ENCODE data around the gene GPR17.

The GPR17 gene

DNA sequence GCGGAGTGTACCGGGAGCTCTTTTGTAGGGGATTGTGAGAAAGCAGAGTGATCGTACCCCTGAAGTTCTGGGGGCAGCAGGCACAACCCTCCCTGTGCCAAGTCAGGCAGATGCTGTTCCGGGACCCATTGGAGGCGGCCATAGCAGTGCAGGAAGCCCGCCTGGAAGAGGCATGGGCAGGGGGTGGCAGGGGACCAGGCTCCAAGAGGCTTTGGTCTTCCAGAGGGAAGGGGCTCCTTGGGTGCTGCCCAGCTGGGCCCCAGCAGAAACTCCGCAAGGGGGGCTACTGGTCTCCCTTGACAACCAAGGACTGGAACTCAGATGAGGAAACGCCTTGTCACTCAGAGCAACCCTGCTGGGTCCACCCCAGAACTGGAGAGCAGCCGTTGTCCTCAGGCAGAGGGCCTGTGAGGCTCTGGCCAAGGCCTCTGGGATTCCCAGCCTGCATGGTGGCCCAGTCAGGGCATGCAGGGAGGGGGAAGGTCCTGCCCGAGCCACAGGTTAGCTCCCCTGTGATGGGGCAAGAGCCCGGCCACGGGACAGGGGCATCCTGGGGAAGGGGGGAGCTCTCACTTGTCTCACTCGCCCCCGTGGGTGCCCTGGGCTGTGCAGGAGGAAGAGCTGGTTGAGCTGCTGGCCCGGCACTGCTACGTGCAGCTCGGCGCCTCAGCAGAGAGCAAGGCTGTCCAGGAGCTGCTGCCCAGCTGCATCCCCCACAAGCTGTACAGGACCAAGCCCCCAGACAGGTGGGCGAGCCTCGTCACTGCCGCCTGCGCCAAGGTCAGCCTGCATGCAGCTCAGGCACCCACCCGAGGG is 21.0 kb upstream of the GPR17 start:
- TF ChIP-seq EZH2phosphoT487 (IDR thresholded peaks at IDR 0.05; ENCODE audit: borderline replicate concordance, low read length) = no peak
- TF ChIP-seq, protein P1, sequence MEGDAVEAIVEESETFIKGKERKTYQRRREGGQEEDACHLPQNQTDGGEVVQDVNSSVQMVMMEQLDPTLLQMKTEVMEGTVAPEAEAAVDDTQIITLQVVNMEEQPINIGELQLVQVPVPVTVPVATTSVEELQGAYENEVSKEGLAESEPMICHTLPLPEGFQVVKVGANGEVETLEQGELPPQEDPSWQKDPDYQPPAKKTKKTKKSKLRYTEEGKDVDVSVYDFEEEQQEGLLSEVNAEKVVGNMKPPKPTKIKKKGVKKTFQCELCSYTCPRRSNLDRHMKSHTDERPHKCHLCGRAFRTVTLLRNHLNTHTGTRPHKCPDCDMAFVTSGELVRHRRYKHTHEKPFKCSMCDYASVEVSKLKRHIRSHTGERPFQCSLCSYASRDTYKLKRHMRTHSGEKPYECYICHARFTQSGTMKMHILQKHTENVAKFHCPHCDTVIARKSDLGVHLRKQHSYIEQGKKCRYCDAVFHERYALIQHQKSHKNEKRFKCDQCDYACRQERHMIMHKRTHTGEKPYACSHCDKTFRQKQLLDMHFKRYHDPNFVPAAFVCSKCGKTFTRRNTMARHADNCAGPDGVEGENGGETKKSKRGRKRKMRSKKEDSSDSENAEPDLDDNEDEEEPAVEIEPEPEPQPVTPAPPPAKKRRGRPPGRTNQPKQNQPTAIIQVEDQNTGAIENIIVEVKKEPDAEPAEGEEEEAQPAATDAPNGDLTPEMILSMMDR (IDR thresholded peaks at IDR 0.05; ENCODE audit: low read depth, low read length, poor library complexity, severe bottlenecking) = no peak
- H3F3A ChIP-seq (ENCODE audit: control insufficient read depth, insufficient read depth) = no peaks in the 10 kb centered on the region
- H3K4me1 ChIP-seq (ENCODE audit: control insufficient read depth, low read length) = peaks cover 33% of the 10 kb centered on the region

DNA sequence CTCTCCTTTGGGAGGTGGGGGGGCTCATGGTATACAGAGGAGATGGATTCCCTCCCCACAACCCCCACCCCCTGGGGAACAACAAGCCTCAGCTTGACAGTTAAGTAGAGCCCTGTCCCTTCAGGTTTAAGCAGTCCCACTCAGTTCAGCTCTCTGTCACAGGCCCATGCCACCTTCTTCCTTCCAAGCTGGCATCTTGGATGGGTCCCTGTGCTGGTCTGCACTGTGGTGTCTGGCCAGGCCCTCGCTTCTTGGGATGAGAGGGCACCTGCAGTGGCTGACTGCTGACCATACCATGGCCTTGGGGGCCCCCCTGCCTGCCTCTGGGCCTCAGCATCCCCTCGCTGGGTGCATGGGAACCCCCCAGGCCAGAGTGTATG is 20.4 kb upstream of the GPR17 start:
- no peak overlapping the region for H3K27ac ChIP-seq (ENCODE audit: low read depth, low read length)
- no peaks in the 10 kb centered on the region for H3K9me3 ChIP-seq (ENCODE audit: control insufficient read depth, insufficient read depth, low read length)
- H3K27me3 ChIP-seq (ENCODE audit: control insufficient read depth, low read length) = no peaks in the 10 kb centered on the region
- no peaks in the 10 kb centered on the region for H3K36me3 ChIP-seq (ENCODE audit: control insufficient read depth, low read length)
- H3K4me1 ChIP-seq (ENCODE audit: control insufficient read depth, low read length) = peaks cover 32% of the 10 kb centered on the region
- H3K79me2 ChIP-seq (ENCODE audit: control insufficient read depth, low read length) = no peaks in the 10 kb centered on the region
- no peak overlapping the region for H3K4me3 ChIP-seq (ENCODE audit: low read length)
- H3K9me2 ChIP-seq (replicated peaks; ENCODE audit: control insufficient read depth, low read length) = no peaks in the 10 kb centered on the region
- no peaks in the 10 kb centered on the region for H4K20me1 ChIP-seq (ENCODE audit: control insufficient read depth, insufficient read depth, low read depth, low read length)
- no peaks in the 10 kb centered on the region for H3F3A ChIP-seq (ENCODE audit: control insufficient read depth, insufficient read depth)
- TF ChIP-seq EZH2phosphoT487 (IDR thresholded peaks at IDR 0.05; ENCODE audit: borderline replicate concordance, low read length) = no peak
- TF ChIP-seq, protein P1 (IDR thresholded peaks at IDR 0.05; ENCODE audit: low read depth, low read length, poor library complexity, severe bottlenecking) = no peak
- H3K4me2 ChIP-seq (ENCODE audit: low read length) = peak overlapping the region; percentile 52; the same call in 1 of the 2 replicates

More for the DNA sequence above, 21.0 kb upstream of the GPR17 start:
- Histone ChIP-seq H4K20me1 (ENCODE audit: control insufficient read depth, insufficient read depth, low read depth, low read length) (no peaks in the 10 kb centered on the region), H3K9me2 (replicated peaks; ENCODE audit: control insufficient read depth, low read length) (no peaks in the 10 kb centered on the region), H3K4me3 (ENCODE audit: low read length) (no peak overlapping the region), H3K79me2 (ENCODE audit: control insufficient read depth, low read length) (no peaks in the 10 kb centered on the region), H3K9me3 (ENCODE audit: control insufficient read depth, insufficient read depth, low read length) (no peaks in the 10 kb centered on the region), H3K4me2 (ENCODE audit: low read length) (no peak overlapping the region), H3K27me3 (ENCODE audit: control insufficient read depth, low read length) (no peaks in the 10 kb centered on the region), H3K27ac (ENCODE audit: low read depth, low read length) (no peak overlapping the region), H3K36me3 (ENCODE audit: control insufficient read depth, low read length) (no peaks in the 10 kb centered on the region)

DNA sequence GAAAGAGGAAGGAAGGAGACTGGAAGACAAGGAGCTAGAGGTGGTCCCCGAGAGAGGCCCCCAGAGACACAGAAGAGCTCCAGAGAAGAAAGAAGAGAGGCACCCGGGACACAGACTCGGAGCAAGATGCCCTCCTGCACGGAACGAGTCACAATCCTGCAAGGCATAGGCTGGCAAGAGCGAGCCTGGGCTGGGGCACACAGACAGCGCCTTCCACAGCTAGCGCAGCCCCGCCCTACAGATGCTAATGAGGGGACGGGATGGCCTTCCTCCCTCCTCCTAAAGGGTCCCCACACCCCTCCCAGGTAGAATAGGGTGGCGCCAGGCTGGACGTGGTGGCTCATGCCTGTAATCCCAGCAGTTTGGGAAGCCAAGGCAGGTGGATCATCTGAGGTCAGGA is 19.8 kb upstream of the GPR17 start:
- H3K79me2 ChIP-seq (ENCODE audit: control insufficient read depth, low read length) = no peaks in the 10 kb centered on the region
- no peaks in the 10 kb centered on the region for H3K9me2 ChIP-seq (replicated peaks; ENCODE audit: control insufficient read depth, low read length)
- peak overlapping the region; percentile 22; the same call in 1 of the 2 replicates for H3K4me3 ChIP-seq (ENCODE audit: low read length)
- H3K9me3 ChIP-seq (ENCODE audit: control insufficient read depth, insufficient read depth, low read length) = no peaks in the 10 kb centered on the region
- H3F3A ChIP-seq (ENCODE audit: control insufficient read depth, insufficient read depth) = no peaks in the 10 kb centered on the region
- peak overlapping the region; percentile 52 for H3K4me2 ChIP-seq (ENCODE audit: low read length)
- H3K36me3 ChIP-seq (ENCODE audit: control insufficient read depth, low read length) = no peaks in the 10 kb centered on the region
- H3K4me1 ChIP-seq (ENCODE audit: control insufficient read depth, low read length) = peaks cover 32% of the 10 kb centered on the region
- H3K27ac ChIP-seq (ENCODE audit: low read depth, low read length) = no peak overlapping the region
- no peaks in the 10 kb centered on the region for H4K20me1 ChIP-seq (ENCODE audit: control insufficient read depth, insufficient read depth, low read depth, low read length)
- TF ChIP-seq EZH2phosphoT487 (IDR thresholded peaks at IDR 0.05; ENCODE audit: borderline replicate concordance, low read length) = no peak
- TF ChIP-seq, protein P1 (IDR thresholded peaks at IDR 0.05; ENCODE audit: low read depth, low read length, poor library complexity, severe bottlenecking) = no peak
- H3K27me3 ChIP-seq (ENCODE audit: control insufficient read depth, low read length) = no peaks in the 10 kb centered on the region

Data from DOHH2 (cell line).